Uterus (tissue), 4 donors: ENCODE data around the gene PRTFDC1. TPM values are rescaled to one million over a fixed set of nuclear protein-coding genes. Genes with fewer than 3 reads are reported as not detected.

Experiments used
- DNase-seq, 2 donors: peaks; one replicate each; pipeline ENCODE4 v3.0.0-alpha.2; 2019 to 2020
- H3K27ac ChIP-seq, 2 donors: fragments of 200-600 bp; sonication (generic); 1 replicate in 1 of 2; 2 replicates in 1 of 2; pipeline ENCODE4 v1.5.1; 2016 to 2018
- H3K27me3 ChIP-seq, 2 donors: fragments of 200-600 bp; sonication (generic); one replicate each; pipeline ENCODE4 v1.5.1; 2018 to 2019; ENCODE audit warnings: control low read depth in 1 of 2
- H3K36me3 ChIP-seq, 2 donors: fragments of 200-600 bp; sonication (generic); one replicate each; pipeline ENCODE4 v1.5.1; 2019; ENCODE audit warnings: control low read depth in 1 of 2
- H3K4me1 ChIP-seq, 2 donors: fragments of 200-600 bp; sonication (generic); one replicate each; pipeline ENCODE4 v1.5.1; 2018 to 2019; ENCODE audit warnings: control low read depth in 1 of 2
- H3K4me3 ChIP-seq, 2 donors: fragments of 200-600 bp; sonication (generic); 1 replicate in 1 of 2; 2 replicates in 1 of 2; pipeline ENCODE4 v1.5.1; 2018 to 2019; ENCODE audit warnings: mild to moderate bottlenecking in 1 of 2
- H3K9me3 ChIP-seq, 2 donors: fragments of 200-600 bp; sonication (generic); one replicate each; pipeline ENCODE4 v1.5.1; 2019; ENCODE audit warnings: control low read depth in 1 of 2
- CTCF ChIP-seq, 4 experiments: fragments of 200-600 bp in 2 of 4; fragments of 450-650 bp in 2 of 4; sonication (generic) in 2 of 4; IDR thresholded peaks; one replicate each; pipeline ENCODE4 v1.5.1; 2016 to 2019; ENCODE audit warnings: antibody characterized with exemption in 4 of 4, mild to moderate bottlenecking in 2 of 4, moderate library complexity in 1 of 4
- POLR2A ChIP-seq, 2 donors: fragments of 450-650 bp; IDR thresholded peaks; one replicate each; pipeline ENCODE4 v1.6.1; 2016; ENCODE audit warnings: antibody characterized with exemption in 2 of 2, mild to moderate bottlenecking in 1 of 2, moderate library complexity in 1 of 2
- intact Hi-C: fragments of 100-400 bp; cut with DNase I; formaldehyde crosslinking; loops from one replicate; pipeline ENCODE4 v1.15.1; 2023; ENCODE audit warnings: low total_unique reads
- total RNA-seq, 4 donors: library from RNA; depleted of rRNA in 3 of 4; stranded (reverse); fragments of >200 nt in 3 of 4; gene quantifications; one replicate each; pipeline versions ENCODE4 v1.1.0 to v1.2.4, GENCODE V29; 2014 to 2023
- donor health status: DM: yes; HTN: yes; CAD: no.

PRTFDC1 gene
- total RNA-seq, 4 donors from 2014 or later: 1.3 to 38.7 (median 20.3) TPM

GRCh38 chr10:24882047-24882698 lies 70.2 kb downstream of the PRTFDC1 start:
- Histone ChIP-seq H3K27me3 (no peaks in the 10 kb centered on the region), H3K9me3 (no peaks in the 10 kb centered on the region), H3K27ac (no peak overlapping the region), H3K4me3 (no peak overlapping the region), H3K36me3 (no peaks in the 10 kb centered on the region), H3K4me1 (no peaks in the 10 kb centered on the region)
- intact Hi-C loops: no loop called here
- DNase-seq: no peak
- TF ChIP-seq CTCF (IDR thresholded peaks at IDR 0.05) (no peak), POLR2A (IDR thresholded peaks at IDR 0.05) (no peak)

GRCh38 chr10:24879861-24880260 lies 72.5 kb downstream of the PRTFDC1 start:
- intact Hi-C loops: no loop called here
- TF ChIP-seq CTCF (IDR thresholded peaks at IDR 0.05): no peak
- TF ChIP-seq POLR2A (IDR thresholded peaks at IDR 0.05): no peak
- H3K27ac ChIP-seq: no peak overlapping the region
- no peak overlapping the region for H3K4me3 ChIP-seq
- H3K4me1 ChIP-seq: no peaks in the 10 kb centered on the region
- H3K27me3 ChIP-seq: no peaks in the 10 kb centered on the region
- DNase-seq: no peak
- H3K36me3 ChIP-seq: no peaks in the 10 kb centered on the region
- no peaks in the 10 kb centered on the region for H3K9me3 ChIP-seq

- no peaks in the 10 kb centered on the region for H3K36me3 ChIP-seq
- H3K4me3 ChIP-seq: no peak overlapping the region
- no peak overlapping the region for H3K27ac ChIP-seq
- no peaks in the 10 kb centered on the region for H3K4me1 ChIP-seq
- no peak for DNase-seq
- H3K27me3 ChIP-seq: no peaks in the 10 kb centered on the region
- intact Hi-C loops: no loop called here
- no peaks in the 10 kb centered on the region for H3K9me3 ChIP-seq
- no peak for TF ChIP-seq POLR2A (IDR thresholded peaks at IDR 0.05)
- TF ChIP-seq CTCF (IDR thresholded peaks at IDR 0.05): no peak
These were observed 78.3 kb downstream of the PRTFDC1 start for GRCh38 chr10:24874133-24874532.

- no peaks in the 10 kb centered on the region for H3K27me3 ChIP-seq
- DNase-seq: peak in 1 of 2 donors; percentile 15
- TF ChIP-seq POLR2A (IDR thresholded peaks at IDR 0.05) (no peak), CTCF (IDR thresholded peaks at IDR 0.05) (no peak)
These were observed 79.1 kb downstream of the PRTFDC1 start for GRCh38 chr10:24873281-24873683.

GRCh38 chr10:24872790-24873182 lies 79.6 kb downstream of the PRTFDC1 start:
- Histone ChIP-seq H3K27ac (no peak overlapping the region), H3K36me3 (no peaks in the 10 kb centered on the region), H3K9me3 (no peaks in the 10 kb centered on the region), H3K4me1 (no peaks in the 10 kb centered on the region), H3K27me3 (no peaks in the 10 kb centered on the region), H3K4me3 (no peak overlapping the region)
- DNase-seq: no peak
- intact Hi-C loops: no loop called here
- TF ChIP-seq CTCF (IDR thresholded peaks at IDR 0.05) (no peak), POLR2A (IDR thresholded peaks at IDR 0.05) (no peak)

More at GRCh38 chr10:24873281-24873683, 79.1 kb downstream of the PRTFDC1 start:
- Histone ChIP-seq H3K4me1 (no peaks in the 10 kb centered on the region), H3K9me3 (no peaks in the 10 kb centered on the region), H3K27ac (peak overlapping the region in 1 of 2 donors; percentile 41), H3K4me3 (no peak overlapping the region), H3K36me3 (no peaks in the 10 kb centered on the region)
- intact Hi-C loops: no loop called here
